GM18909 (cell line): ENCODE measurements around the gene ID1.
"Not testable (repeated sequence)": the region's sequence is repeated elsewhere in the genome, so short reads cannot be mapped to it uniquely, and the experiment has no call there.

Source experiments
- ATAC-seq: cut with Tn5 transposase; IDR thresholded peaks from one replicate; pipeline ENCODE4 v1.9.1; 2021; ENCODE audit warnings: mild to moderate bottlenecking; ENCODE audit not compliant: unreplicated experiment, poor library complexity

Gene ID1

DNA sequence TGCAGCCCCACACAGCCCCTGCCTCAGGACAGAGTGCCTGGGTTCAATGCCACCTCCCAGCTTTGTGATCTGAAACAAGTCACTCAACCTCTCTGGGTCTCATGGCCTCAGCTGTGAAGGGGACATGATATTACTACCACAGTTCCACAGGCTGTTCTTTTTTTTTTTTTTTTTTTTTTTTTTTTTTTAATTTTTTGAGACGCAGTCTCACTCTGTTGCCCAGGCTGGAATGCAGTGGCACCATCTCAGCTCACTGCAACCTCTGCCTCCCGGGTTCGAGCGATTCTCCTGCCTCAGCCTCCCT, 8.7 kb upstream of the ID1 start:
- ATAC-seq: not testable (repeated sequence)

- ATAC-seq: no peak
Observed at GRCh38 chr20:31596831-31597480, 8.1 kb upstream of the ID1 start.

- ATAC-seq: no peak
Observed at GRCh38 chr20:31597481-31597855, 7.6 kb upstream of the ID1 start.

GRCh38 chr20:31602431-31602778, 2.7 kb upstream of the ID1 start:
- ATAC-seq: no peak

- ATAC-seq: peak; percentile 63
Observed at GRCh38 chr20:31602779-31603441, 2.2 kb upstream of the ID1 start.

DNA sequence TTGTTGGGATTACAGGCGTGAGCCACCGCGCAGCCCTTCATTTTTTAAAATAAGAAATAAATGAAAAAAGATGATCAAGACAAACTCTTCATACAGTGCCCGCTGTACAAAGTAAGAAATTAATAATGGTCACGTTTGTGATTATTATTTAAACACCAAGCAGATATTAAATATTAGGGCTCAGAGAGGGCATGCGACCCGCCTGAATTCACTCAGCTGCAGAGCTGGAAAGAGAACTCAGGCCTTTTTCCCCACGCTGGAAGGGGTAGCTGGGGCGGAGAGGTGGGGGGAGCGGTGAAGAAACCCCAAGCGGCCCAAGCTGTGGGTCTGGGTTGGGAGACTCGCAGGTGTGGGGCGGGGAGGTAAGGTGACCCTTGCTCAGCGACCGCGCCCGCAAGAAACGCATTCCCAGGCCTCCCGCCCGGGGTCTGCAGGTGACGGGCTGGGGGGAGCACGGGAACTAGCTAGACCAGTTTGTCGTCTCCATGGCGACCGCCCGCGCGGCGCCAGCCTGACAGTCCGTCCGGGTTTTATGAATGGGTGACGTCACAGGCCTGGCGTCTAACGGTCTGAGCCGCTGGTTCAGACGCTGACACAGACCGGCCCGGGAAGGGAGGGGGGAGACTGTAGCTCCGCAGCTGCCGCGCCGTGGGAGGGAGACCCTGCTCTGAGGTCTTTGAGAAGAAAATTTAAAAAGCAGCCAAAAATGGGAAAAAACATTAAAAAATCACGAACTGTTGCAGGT, 1.1 kb upstream of the ID1 start:
- peak; percentile 46 for ATAC-seq

DNA sequence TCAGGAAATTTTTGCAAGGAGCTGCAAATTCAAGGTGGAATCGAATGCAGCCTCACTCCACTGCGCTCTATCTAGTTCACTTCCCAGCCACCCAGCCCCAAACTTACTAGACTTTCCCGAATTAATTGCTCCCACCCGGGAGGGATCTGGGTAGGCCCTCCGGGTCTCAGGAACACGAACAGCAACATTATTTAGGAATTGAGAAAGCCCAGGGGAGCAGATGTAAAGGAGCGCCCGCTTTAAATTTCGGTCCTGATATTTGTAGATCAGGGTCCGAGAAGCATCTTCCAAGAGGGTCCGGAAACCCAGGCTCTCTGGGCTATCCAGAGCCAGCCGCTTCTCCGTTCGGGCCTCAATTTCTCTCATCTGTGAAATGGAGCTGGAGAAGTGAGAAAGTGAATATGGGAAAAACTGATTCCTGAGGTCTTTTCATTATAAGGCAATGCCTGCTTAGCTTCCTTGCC, 490 bp upstream of the ID1 start:
- no peak for ATAC-seq

GRCh38 chr20:31605902-31606803, 1.1 kb downstream of the ID1 start:
- no peak for ATAC-seq

GRCh38 chr20:31606804-31607639, 1.9 kb downstream of the ID1 start:
- ATAC-seq: no peak

DNA sequence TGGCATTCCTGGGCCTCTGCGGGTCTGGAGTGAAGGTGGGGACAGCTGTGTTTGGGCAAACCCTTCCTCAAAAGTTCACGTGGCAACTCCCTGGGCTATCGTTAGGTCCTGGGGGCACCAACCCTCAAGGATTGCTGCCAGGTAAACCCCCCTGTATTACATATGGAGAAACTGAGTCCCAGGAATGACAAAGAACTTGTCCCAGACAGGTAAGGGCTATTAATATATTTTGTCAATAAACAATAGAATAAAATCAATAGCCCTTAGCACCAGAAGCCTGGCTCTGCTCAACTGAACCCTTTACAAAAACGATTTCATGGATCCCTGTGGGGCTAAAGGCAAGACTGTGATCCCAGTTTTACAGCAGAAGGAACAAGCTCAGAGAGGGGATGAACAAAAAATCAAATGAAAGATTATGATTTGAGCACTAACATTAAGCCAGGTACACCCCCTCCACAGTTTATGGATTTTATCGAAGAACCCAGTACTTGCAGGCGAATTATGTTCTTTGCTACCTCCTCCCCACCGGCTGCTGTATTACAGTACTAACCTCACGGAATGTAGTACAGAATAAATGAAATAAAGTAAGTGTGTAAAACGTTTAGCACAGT, 2.7 kb downstream of the ID1 start:
- ATAC-seq: no peak

DNA sequence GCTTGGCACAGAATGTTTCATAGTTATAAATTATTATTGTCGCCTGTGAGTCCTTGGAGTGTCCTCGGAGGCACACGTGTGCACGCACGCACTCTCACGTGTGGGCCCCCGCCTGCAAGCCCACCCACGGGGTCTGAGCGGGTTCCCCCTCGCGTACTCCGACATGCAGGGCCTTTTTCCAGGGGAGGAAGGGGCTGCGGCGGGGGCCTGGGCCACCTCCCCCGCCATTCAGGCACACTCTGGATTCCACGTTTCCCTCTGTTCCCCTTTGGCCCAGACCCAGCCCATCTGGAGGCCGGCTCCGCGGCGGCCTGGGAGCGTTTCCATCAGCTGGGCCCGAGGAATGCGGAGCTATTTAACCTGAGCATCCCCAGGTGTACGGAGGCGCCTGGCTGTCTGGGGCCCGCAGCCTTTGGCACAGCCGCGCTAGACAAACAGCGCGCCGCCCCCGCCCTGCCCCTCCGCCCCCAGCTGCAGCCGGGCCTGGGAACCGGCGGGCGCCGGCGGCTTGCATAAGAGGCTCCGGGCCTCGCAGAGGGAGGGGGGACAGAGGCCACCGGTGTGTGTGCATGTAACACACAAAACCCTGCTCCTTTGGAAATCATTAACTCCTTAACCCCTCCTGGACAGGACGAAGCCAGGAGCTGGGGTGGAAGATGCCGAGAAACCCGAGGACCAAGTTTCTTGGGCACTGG, 3.3 kb downstream of the ID1 start:
- ATAC-seq: no peak

DNA sequence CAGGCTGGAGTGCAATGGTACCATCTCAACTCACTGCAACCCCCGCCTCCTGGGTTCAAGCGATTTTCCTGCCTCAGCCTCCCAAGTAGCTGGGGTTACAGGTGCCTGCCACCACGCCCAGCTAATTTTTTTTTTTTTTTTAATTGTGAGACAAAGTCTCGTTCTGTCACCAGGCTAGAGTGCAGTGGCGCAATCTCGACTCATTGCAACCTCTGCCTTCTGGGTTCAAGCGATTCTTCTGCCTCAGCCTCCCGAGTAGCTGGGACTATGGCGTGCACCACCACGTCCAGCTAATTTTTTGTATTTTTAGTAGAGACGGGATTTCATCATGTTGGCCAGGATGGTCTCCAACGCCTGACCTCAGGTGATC, 7.2 kb downstream of the ID1 start:
- not testable (repeated sequence) for ATAC-seq

GRCh38 chr20:31615416-31615815, 10.3 kb downstream of the ID1 start:
- no peak for ATAC-seq

DNA sequence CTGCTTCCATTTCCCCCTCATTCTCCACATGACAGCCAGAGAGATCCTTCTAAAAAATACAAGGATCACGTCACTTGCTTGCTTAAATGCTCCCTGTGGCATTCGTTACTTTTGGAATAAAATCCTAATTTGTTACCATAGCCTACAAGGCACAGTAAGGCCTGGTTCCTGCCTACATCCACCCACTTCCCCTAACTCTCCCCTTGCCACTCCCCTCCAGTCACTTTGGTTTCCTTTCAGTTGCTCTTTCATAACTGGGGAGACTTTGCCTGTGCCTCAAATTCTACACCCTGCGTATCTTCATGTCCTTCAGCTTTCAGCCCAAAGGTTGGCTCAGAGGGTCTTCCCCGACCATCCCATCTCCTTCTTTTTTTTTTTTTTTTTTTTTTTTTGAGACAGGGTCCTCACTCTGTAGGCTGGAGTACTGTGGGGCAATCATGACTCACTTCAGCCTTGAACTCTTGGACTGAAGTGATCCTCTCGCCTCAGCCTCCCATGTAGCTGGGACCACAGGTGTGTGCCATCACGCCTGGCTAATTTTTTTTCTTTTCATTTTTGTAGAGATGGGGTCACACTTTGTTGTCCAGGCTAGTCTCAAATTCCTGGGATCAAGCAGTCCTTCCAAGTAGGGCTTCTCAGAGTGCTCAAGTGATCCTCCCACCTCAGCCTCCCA, 12.5 kb downstream of the ID1 start:
- ATAC-seq: no peak

GRCh38 chr20:31620246-31620645, 15.2 kb downstream of the ID1 start:
- ATAC-seq: no peak

GRCh38 chr20:31623123-31623505, 18.0 kb downstream of the ID1 start:
- not testable (repeated sequence) for ATAC-seq

DNA sequence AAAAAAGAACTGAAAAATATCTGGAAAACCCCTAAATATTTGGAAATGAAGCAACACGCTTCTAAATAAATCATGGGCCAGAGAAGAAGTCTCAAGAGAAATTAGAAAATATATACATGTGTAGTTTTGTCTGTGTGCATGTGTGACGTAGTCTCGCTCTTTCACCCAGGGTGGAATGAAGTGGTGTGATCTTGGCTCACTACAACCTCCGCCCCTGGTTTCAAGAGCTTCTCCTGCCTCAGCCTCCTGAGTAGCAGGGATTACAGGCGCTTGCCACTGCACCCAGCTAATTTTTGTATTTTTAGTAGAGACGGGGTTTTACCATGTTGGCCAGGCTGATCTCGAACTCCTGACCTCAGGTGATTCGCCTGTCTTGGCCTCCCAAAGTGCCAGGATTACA, 21.4 kb downstream of the ID1 start:
- ATAC-seq: not testable (repeated sequence)

DNA sequence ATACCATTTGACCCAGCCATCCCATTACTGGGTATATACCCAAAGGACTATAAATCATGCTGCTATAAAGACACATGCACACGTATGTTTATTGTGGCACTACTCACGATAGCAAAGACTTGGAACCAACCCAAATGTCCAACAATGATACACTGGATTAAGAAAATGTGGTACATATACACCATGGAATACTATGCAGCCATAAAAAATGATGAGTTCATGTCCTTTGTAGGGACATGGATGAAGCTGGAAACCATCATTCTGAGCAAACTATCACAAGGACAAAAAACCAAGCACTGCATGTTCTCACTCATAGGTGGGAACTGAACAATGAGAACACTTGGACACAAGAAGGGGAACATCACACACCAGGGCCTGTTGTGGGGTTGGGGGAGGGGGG, 23.0 kb downstream of the ID1 start:
- not testable (repeated sequence) for ATAC-seq
